Activated effector memory CD4-positive, alpha-beta T cell treated with Interleukin-2 at 50 U/mL for 16 hours (primary cell): ENCODE measurements around the gene RPS27.
A peak's percentile ranks its signal among the peaks of the same experiment; 100 is the strongest.
"Not testable (repeated sequence)": the region's sequence is repeated elsewhere in the genome, so short reads cannot be mapped to it uniquely, and the experiment has no call there.

Source experiments
- DNase-seq: peaks from one replicate; pipeline ENCODE4 v3.0.0-alpha.2; 2020

The RPS27 gene

DNA sequence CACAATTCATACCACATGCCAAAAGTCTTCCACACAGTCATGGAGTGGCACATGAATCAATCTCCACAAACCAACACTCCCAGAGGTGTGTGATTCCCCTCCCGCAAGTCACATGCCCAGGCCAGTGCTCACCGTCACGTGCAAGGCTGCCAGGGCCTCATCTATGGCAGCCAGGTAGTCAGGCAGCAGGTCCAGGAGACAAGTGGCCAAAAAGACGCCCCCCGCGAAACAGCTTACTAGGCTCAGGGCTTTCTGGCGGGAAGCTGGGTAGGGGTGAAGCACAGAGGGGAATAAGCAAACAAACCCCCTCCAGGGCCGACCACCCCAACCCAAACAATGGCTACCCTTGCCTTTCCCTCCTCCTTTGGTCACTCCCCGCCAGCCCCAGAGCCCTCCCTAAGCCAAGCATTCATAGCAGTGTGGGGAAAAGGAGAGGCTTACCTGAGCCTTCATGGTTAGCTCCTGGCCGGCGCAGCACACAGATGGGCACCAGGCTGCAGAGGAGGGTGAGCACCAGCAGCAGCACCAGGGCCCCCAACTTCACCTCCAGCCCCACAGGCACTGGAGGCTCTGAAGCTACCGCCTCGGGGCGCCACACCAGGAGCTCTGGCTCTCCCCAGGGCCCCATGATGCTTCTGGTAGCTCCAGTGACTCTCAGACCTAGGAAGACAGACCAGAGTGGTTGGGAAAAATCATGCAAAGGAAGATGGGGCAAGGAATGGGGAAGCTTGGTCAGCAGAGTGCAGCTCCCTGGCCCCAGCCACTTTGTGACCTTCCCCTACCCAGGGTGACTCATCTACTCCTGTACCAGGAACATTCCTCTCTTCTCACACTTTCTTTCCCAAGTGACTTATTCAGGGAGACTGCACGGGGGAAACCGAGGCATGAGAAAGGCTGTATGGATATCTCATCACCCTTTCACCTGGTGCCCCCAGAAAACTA lies 28.2 kb upstream of the RPS27 start:
- DNase-seq = no peak

DNA sequence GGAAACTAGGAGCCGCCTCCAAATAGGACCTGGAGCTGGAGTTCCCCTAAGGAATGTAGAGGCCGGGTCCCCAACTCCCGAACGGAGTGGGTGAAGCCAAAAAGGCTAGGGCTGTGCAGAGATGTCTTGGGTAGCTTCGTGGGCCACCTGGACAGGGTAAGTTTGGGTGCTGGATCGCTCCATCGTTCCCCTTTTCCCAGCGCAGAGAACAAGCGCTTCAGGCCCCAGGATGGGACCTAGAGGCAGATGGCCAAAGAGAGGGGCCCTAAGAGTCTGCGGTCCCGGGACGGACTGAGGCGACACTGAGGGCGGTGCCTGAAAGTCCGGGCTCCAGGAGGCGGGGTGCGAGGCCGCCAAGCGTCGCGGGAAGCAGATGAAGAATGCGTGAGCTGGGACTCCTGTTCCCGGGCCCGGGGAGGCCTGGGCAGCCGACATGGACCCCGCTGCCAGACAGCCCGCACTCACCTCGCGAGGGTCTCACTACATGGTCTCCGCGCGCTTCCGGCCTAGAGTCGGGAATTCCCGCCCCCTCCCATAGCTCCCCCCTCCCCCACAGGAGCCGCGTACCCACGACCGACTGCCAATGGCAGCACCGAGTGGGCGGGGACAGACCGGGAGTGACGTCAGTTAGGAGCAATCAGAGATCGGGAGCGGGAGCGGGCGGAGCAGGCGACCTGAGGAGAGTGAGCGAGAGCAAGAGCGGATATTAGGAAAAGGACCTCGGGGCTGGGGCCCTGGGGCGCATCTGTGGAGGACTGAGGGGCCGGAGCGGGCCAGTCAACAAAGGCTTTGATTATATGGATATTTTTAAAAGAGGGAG lies 27.3 kb upstream of the RPS27 start, which contains the start of gene SLC39A1:
SLC39A1 (minus strand) TSS at position 508 of the 820 bp plus-strand sequence. CDS start 822 bp downstream, outside the sequence.
- DNase-seq = peak; percentile 88

DNA sequence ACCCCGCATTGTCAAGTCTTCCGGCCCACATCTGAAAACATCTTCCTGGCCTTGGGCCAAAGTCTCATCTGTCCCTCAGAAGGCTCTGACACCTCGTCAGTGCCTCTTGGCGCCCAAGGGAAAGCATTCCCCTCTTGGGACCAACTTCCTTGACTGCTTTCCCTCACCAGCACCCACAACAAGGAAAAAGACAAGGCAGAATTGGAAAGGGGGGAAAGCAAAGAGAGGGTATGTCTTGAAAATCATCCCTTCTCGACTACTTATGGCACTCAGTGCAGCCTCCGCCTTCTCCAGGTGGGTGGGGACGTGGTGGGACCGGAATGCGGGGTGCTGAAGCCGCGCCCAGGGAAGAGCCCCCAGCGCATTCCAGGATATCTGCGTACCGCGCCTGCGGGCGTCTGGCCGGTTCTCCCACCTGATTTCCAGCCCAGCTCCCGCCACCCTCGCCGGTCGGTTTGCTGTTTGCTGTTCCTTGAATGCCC lies 26.7 kb upstream of the RPS27 start:
- DNase-seq = no peak

DNA sequence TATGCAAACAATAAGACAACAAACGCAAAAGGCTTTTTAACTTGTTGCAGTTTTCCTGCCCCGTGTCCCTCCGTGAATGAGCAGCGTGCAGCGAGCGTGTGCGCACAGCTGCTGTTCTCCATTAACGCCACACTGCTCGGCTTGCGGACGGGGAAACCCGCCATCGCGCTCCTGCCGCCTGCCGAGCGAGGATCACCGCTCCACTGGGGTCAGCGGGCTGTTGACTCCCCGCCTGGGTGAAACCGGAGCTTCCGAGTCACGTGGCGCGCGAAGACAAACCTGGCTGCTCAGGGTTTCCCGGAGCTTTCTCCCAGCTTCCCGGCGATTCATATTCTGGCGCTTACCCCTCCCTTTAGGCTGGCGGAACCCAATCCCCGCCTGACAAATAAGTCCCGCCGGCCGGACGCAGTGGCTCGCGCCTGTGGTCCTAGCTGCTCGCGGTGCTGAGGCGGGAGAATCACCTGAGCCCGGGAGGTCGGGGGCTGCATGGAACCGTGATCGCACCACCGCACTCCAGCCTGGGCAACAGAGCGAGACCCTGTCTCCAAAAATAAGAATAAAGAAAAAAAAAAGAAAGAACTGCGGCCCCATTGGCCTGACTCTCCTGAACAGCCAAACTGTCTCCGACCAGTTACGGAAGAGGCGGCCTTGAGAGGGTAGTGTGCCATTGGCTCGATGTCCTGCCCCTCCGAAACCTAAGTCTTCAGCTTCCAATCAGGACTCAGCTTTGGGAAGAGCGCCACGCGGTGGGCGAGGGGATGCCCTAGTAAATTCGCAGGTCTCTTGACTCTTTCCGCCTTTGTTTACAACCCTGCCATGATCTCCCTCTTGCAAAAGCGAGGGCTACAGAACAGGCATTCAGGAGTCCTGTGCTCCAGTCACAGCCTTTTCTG lies 23.2 kb upstream of the RPS27 start, which contains the start of gene CREB3L4:
CREB3L4 (plus strand) TSS at position 796 of the 893 bp plus-strand sequence. CDS start 624 bp downstream, outside the sequence.
- peak; percentile 76 for DNase-seq

DNA sequence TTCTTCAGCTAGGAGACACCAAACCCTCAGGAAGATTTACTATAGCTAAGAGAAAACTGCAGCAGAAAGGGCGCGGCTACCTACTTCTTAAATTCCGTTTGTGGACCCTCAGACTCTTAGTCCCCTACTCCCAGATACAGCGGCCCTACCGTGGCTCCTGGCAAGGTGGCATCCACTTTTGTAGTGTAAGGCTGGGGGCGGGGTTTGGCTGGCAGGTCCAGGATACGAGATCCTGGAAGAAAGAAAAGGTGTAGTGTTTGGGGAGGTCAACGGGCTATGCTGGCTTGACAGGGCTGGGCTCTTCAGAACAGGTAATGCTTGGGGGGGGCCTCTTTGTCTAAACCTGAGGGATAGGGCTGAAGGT lies 22.6 kb upstream of the RPS27 start:
- no peak for DNase-seq

DNA sequence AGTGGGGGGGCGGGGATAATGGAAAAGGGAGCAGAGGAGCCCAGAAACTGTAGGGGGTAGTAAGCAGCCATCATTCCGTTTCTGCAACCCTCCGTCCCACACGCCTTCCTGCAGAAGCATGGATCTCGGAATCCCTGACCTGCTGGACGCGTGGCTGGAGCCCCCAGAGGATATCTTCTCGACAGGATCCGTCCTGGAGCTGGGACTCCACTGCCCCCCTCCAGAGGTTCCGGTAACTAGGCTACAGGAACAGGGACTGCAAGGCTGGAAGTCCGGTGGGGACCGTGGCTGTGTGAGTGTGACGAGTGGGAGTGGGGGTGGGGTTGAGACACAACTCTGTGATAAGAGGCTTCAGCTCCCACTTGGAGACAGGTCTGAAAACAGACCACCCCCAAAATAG lies 22.2 kb upstream of the RPS27 start:
- no peak for DNase-seq

DNA sequence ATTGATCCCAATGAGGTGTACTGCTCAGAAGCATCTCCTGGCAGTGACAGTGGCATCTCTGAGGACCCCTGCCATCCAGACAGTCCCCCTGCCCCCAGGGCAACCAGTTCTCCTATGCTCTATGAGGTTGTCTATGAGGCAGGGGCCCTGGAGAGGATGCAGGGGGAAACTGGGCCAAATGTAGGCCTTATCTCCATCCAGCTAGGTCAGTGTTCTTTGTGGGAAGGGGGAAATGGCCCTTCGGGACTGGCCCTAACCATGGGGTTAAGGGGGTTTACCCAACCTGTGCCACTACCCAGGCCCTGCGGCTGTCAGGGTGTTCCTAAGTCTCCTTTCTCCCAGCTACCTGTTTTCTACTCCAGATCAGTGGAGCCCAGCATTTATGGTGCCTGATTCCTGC lies 21.6 kb upstream of the RPS27 start:
- DNase-seq = no peak

DNA sequence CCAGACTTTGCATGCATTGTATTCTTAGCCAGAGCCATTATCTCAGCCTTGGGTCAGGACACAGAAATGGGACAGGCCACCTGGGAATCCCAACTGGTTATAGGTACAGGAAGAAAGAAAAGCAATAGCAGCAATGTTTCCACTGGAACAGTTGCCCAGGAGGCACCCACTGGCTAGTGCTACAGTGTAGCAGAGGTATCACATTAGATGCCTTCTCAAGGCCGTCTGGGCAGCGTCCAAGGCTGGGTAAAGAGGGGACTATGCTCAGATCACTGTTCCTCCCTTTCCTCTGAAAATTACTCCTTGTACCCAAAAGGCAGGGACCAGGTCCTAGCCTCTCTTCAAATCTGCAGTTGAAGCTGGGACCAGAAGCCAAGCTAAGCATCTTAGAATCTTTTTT lies 20.2 kb upstream of the RPS27 start:
- no peak for DNase-seq

DNA sequence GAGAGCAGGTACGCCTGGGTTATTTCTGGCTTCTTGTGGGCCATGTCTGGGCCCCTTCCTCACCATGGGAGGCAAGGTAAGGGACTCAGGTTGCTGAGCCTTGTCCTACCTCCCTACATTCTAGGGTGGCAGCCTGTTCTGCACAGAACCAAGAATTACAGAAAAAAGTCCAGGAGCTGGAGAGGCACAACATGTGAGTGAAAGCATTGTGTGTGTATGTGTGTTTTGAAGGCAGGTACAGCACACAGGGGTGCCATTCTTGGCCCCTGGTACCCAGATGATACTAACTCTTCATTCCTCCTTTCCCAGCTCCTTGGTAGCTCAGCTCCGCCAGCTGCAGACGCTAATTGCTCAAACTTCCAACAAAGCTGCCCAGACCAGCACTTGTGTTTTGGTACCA lies 17.5 kb upstream of the RPS27 start:
- DNase-seq = no peak

DNA sequence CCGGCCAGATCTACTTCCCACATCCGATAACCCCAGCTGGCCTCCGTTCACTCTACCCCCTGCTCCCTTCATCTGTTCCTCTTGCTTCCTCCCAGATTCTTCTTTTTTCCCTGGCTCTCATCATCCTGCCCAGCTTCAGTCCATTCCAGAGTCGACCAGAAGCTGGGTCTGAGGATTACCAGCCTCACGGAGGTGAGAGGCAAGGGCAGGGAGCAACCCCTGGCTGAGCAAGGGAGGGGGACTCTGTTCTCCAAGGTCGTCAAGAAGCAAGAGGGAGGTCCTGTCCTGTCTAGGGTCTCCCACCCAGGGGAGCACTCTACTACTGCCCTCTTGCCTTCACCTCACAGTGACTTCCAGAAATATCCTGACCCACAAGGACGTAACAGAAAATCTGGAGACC lies 17.0 kb upstream of the RPS27 start:
- DNase-seq = no peak

DNA sequence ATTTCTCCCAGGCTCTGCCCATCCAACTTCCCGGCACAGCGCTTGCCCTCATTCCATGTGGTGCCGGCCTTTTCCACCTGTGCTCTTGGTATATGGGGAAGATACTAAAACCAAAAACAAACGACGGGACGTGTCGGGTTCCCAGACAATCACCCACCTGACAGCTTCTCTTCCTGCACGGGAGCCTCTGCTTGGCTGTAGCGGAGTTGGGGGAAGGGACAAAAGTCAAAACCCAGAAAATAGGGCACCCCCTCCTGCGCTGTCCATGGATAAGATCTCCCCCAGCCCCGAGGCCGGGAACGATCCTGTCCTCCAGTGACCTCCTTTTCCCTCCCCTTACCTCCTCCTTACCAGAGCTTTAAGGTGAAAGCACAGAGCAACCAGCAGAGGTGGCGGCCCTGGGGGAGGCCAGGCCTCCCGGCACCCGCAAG lies 13.7 kb upstream of the RPS27 start:
- no peak for DNase-seq

DNA sequence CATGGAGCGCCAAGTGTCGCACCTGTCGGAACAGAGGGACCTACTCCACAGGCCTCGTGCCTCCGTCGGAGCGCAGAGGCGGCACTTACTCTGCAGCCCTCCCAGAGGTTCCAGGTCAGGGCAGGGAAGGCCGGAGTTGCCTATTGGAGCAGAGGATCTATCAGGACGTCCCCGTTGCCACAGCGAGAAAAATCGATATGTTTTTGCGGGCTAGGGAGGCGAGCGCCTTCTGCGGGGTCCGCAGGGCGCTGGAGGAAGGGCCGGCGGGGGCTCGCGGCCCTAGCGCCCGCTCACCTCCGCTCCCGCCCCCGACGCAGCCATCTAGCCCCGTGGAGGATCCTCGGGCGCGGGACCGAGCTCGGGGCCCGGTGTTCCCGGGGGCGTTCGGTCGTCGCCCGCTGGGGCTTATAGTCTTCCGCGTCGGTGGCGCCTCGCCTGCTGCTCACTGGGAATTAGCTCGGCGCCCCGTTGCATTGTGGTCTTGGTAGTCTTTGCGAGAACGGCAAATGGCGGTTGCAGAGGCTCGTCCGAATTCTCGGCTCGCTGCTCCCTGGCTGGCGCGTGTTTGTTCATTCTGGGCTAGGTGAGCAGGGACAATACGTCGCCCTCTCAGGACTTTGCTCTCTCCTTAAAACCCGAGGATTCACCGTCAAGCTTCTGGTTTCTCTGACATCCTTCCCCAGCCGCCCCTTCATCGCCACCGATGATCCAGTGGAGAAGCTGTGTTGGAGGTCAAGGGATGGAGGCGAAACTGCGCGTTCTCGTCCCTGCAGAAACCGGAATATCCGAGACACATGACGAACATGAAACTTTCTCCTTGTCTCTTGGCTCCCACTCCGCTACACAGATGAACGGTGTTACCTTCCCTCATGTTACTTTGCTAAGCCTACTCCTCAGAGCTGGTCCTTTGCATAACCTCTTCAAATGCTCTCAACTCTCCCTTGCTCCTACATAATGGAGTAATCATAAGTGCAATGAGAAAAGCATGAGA lies 13.0 kb upstream of the RPS27 start, which contains the start of gene JTB:
JTB (minus strand) TSS at position 425 of the 991 bp plus-strand sequence; CDS start at position 3, 422 bp downstream.
- DNase-seq = peak; percentile 72

DNA sequence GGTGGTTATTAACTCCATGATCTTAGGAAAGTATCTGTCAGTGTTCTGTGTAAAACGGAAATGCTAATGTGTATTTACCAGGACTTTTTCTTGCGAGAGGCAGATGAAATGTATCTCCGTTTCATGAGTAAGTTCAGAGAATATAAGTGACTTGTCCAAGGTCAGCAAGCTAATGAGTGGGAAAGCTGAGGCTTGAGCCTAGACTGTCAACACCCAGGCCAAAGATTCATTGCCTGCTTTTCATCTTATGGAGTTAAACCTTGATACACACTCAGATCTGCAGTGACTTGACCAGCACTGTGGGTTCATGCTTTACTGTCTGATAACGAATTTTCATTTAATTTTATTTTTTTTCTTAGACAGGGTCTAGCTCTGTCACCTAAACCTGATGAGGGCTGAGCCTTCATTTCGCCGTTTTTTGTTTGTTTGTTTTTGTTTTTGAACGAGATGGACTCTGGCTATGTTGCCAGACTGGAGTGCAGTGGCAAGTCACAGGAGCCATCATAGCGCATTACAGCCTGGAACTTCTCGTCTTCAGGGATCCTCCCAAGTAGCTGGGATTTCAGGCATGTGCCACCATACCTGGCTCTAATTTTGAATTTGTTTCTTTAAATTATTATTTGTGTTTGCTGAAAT lies 12.2 kb upstream of the RPS27 start:
- DNase-seq = no peak

DNA sequence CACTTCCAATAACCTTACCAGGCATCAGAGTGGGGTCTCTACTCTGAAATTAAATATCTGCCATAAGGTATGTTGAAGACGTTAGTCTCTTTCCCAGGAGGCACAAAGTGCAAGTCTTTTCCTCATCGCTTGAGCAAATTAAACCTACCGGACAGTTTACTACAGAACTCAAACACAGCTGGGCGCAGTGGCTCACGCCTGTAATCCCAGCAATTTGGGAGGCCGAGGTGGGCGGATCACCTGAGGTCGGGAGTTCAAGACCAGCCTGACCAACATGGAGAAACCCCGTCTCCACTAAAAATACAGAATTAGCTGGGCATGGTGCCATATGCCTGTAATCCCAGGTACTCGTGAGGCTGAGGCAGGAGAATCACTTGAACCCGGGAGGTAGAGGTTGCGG lies 11.5 kb upstream of the RPS27 start:
- DNase-seq = not testable (repeated sequence)

DNA sequence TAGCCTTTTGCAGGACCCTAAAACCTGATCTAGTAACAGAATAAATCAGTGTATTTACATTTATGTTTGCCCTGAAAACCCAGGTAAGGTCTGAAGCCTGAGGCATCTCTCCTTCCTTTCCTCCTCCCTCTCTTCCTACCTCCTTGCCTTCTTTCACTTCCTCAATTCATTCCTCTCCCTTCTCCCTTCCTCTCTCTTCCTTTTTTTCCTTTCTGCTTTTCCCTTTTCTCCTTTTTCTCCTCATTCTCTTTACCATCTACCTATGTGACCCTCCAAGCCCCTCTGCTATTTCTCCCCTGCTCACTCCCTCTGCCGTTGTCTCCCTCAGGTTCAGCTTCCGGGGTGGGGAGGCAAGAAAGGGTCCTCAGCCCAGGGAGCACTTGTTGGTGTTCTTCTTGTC lies 8.8 kb upstream of the RPS27 start:
- not testable (repeated sequence) for DNase-seq

DNA sequence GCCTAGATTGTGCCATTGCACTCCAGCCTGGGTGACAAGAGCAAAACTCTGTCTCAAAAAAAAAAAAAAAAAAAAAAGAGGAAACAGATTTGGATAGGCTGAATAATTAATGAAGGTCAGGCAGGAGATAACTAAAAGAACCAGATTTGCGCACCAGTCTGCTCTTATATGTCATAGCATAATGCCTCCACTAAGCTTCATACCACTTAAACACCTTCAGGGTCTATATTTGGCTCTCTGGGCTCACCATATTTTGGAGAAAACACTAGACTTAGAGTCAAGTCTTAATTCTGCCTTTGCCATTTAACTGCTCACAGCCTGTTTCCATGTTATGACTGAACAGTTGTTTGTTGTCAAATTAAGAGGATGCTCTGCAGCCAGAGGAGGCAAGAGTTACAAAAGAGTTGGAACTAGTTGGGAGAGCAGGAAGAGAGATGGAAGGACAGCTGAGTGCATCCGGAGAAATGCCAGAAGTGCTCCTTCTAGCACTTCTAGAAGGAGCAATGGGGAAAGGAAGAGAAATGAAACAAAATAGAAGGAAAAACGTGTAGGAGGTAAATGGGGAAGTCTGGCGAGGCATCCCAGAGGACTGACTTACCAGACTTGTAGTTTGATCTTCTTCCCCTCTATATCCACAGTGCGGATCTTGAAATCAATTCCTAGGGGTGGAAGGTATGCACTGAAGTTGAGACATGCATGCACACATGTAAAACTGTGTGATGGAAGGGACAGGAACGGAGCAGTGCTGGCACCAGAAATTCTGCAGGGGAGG lies 6.3 kb upstream of the RPS27 start:
- no peak for DNase-seq

DNA sequence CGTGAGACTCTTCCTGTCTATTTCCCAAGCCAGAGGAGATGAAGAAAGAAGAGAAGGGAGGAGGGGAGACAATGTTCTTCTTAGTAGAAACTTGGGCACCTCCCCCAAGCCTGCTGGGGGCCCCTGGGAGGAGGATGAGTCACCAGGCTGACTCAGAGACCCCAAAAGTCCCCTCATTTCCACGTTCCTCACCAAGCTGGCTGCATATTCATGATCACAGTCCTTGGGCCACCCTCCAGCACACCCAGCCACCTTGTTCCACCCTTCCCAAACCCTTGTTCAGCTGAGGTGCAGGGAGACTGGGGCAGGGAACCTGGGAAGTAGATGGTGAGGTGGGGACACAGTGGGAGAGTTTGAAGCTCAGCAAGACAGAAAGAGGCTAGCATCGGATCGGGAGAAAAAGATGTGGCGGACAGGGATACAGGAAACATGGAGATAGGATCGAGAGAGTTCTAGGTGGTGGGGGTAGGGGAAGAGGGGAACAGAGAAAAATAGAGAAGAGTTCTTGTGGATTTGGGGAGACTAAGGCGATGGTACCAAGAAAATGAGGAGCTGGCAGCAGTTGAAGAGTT lies 5.1 kb upstream of the RPS27 start:
- no peak for DNase-seq

DNA sequence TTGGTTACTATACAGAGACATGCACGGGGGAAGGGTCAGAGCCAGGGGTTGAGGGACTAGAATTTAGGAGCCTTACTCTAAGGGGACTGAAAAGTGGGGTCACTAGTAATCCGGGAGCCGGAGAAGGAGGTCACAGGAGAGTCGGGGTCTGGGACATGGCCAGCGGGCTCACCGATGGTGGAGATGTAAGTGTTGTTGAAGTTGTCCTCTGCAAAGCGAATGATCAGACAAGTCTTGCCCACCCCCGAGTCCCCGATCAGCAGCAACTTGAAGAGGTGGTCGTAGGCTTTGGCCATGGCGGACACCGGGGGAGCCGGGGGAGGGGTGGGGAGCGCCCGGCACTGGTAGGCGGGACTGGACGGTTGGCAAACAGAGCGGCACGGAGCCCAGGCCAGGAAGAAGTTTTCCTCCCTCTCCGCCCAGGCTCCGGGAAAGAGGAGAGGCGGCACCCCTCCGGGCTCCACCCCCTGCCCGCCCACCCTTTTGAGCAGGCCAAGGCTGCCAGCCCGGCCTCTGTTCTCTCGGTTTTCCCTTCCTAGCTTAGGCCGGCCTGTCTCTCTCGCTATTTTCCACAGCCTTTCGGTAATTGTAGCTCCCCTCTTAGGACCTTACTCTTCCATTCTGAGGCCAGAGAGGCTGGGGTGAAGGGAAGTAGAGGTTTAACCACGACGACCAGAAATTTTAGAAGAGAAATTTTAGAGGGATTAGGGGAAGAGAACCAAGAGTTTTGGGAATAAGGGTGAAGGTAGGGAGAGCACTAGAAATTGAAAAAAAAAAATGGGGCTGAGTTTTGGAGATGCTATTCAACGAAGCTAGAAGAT lies 4.4 kb upstream of the RPS27 start, which contains the start of gene RAB13:
RAB13 (minus strand) TSS at position 399 of the 821 bp plus-strand sequence; CDS start at position 296, 103 bp downstream.
- DNase-seq = no peak
